HepG2 (cell line): ENCODE measurements around the gene MBLAC1. TPM values are rescaled to one million over a fixed set of nuclear protein-coding genes. Genes with fewer than 3 reads are reported as not detected.
A peak's percentile ranks its signal among the peaks of the same experiment; 100 is the strongest.

Experiments
- ATF1 ChIP-seq: IDR thresholded peaks from 2 replicates; pipeline ENCODE4 v1.6.1; 2016; ENCODE audit warnings: mild to moderate bottlenecking, control low read depth
- DRAP1 ChIP-seq: IDR thresholded peaks from 2 replicates; pipeline ENCODE4 v1.6.1; 2016; ENCODE audit warnings: missing genetic modification reagents, missing compliant biosample characterization
- ELF1 ChIP-seq: sonication (generic); formaldehyde crosslinking; IDR thresholded peaks from 2 replicates; pipeline ENCODE4 v1.4.0; 2020; ENCODE audit warnings: missing genetic modification reagents
- GPN1 ChIP-seq: sonication (generic); formaldehyde crosslinking; IDR thresholded peaks from 2 replicates; pipeline ENCODE4 v1.5.1; 2020; ENCODE audit warnings: missing genetic modification reagents, borderline replicate concordance
- HOXA5 ChIP-seq: sonication (generic); formaldehyde crosslinking; IDR thresholded peaks from 2 replicates; pipeline ENCODE4 v1.4.0; 2020; ENCODE audit warnings: missing genetic modification reagents
- JUN ChIP-seq: sonication (generic); formaldehyde crosslinking; IDR thresholded peaks from 2 replicates; pipeline ENCODE4 v1.4.0; 2020; ENCODE audit warnings: mild to moderate bottlenecking, missing genetic modification reagents
- LRRFIP1 ChIP-seq: sonication (generic); formaldehyde crosslinking; conservative IDR thresholded peaks from 2 replicates; pipeline ENCODE4 v1.4.0; 2020; ENCODE audit warnings: missing genetic modification reagents
- MED8 ChIP-seq: sonication (generic); formaldehyde crosslinking; IDR thresholded peaks from 2 replicates; pipeline ENCODE4 v1.8.1; 2023; ENCODE audit warnings: mild to moderate bottlenecking, missing genetic modification reagents; ENCODE audit not compliant: insufficient replicate concordance
- NFATC3 ChIP-seq: sonication (generic); formaldehyde crosslinking; IDR thresholded peaks from 2 replicates; pipeline ENCODE4 v1.5.1; 2020; ENCODE audit warnings: mild to moderate bottlenecking, missing genetic modification reagents
- NRL ChIP-seq: sonication (generic); formaldehyde crosslinking; IDR thresholded peaks from 2 replicates; pipeline ENCODE4 v1.5.0; 2020; ENCODE audit warnings: missing genetic modification reagents, mild to moderate bottlenecking, moderate library complexity, borderline replicate concordance
- PLRG1 ChIP-seq: fragments of 450-650 bp; conservative IDR thresholded peaks from 2 replicates; pipeline ENCODE4 v1.6.1; 2016
- POGZ ChIP-seq: sonication (generic); formaldehyde crosslinking; IDR thresholded peaks from 2 replicates; pipeline ENCODE4 v1.4.0; 2020; ENCODE audit warnings: mild to moderate bottlenecking, missing genetic modification reagents
- REL ChIP-seq: sonication (generic); formaldehyde crosslinking; conservative IDR thresholded peaks from 2 replicates; pipeline ENCODE4 v1.8.0; 2022; ENCODE audit warnings: mild to moderate bottlenecking, missing genetic modification reagents, moderate library complexity
- RELA ChIP-seq: sonication (generic); formaldehyde crosslinking; IDR thresholded peaks from 2 replicates; pipeline ENCODE4 v1.4.0; 2020; ENCODE audit warnings: missing genetic modification reagents
- SYNCRIP ChIP-seq: fragments of 200-400 bp; formaldehyde crosslinking; IDR thresholded peaks from 2 replicates; pipeline ENCODE4 v1.6.1; 2018; ENCODE audit warnings: mild to moderate bottlenecking, low read depth, low read length; ENCODE audit not compliant: insufficient read depth
- TMF1 ChIP-seq: sonication (generic); formaldehyde crosslinking; IDR thresholded peaks from 2 replicates; pipeline ENCODE4 v1.8.1; 2022; ENCODE audit warnings: low read depth, missing genetic modification reagents
- ZHX1 ChIP-seq: sonication (generic); formaldehyde crosslinking; IDR thresholded peaks from 2 replicates; pipeline ENCODE4 v1.8.1; 2022; ENCODE audit warnings: low read depth, mild to moderate bottlenecking, missing genetic modification reagents
- ZMYM3 ChIP-seq: sonication (generic); formaldehyde crosslinking; IDR thresholded peaks from 2 replicates; pipeline ENCODE4 v1.5.1; 2020; ENCODE audit warnings: mild to moderate bottlenecking, missing genetic modification reagents
- ZNF331 ChIP-seq: sonication (generic); formaldehyde crosslinking; IDR thresholded peaks from 2 replicates; pipeline ENCODE4 v1.4.0; 2020; ENCODE audit warnings: missing genetic modification reagents
- ZNF567 ChIP-seq: sonication (generic); formaldehyde crosslinking; IDR thresholded peaks from 2 replicates; pipeline ENCODE4 v1.8.1; 2023; ENCODE audit warnings: mild to moderate bottlenecking, missing genetic modification reagents, borderline replicate concordance
- ZNF678 ChIP-seq: sonication (generic); formaldehyde crosslinking; IDR thresholded peaks from 2 replicates; pipeline ENCODE4 v1.4.0; 2020; ENCODE audit warnings: mild to moderate bottlenecking, missing genetic modification reagents
- ZNF740 ChIP-seq: sonication (generic); formaldehyde crosslinking; IDR thresholded peaks from 2 replicates; pipeline ENCODE4 v1.4.0; 2020; ENCODE audit warnings: missing genetic modification reagents
- ZNF777 ChIP-seq: sonication (generic); formaldehyde crosslinking; IDR thresholded peaks from 2 replicates; pipeline ENCODE4 v1.4.0; 2020; ENCODE audit warnings: missing genetic modification reagents
- ZNF788 ChIP-seq: sonication (generic); formaldehyde crosslinking; IDR thresholded peaks from 2 replicates; pipeline ENCODE4 v1.5.0; 2020; ENCODE audit warnings: mild to moderate bottlenecking, missing genetic modification reagents, borderline replicate concordance
- polyA plus RNA-seq, 8 experiments: library from polyadenylated mRNA; depleted of rRNA in 3 of 8; stranded (reverse) in 7 of 8; unstranded in 1 of 8; fragments of >200 nt; fragmentation: Illumina TruSeq in 4 of 8; extraction: Trizol in 4 of 8; gene quantifications; 2 replicates each; pipeline versions ENCODE4 v1.2.1 to v1.2.3, GENCODE V29; 2011 to 2016; ENCODE audit warnings: low read depth in 4 of 8, missing spikeins in 1 of 8, mixed read lengths in 1 of 8; ENCODE audit not compliant: insufficient read depth in 1 of 8
- total RNA-seq, 5 experiments: library from RNA; depleted of rRNA; stranded (reverse); fragments of >200 nt; fragmentation: Illumina TruSeq; extraction: Trizol; gene quantifications; 2 replicates each; pipeline ENCODE4 v1.2.3, GENCODE V29; 2016; ENCODE audit warnings: low read depth in 1 of 5

Gene MBLAC1
- total and polyA plus RNA-seq, 2 of the 13 experiments (the other 11 are each of a cell fraction or from before 2014, with no cell fraction given): 0.79 to 2.1 TPM

- TF ChIP-seq ELF1 (CRISPR knock-in tag): no peak
- TF ChIP-seq POGZ (CRISPR knock-in tag): 0 out of 2 replicates have a peak, but pooled peaks have one; percentile 16
- no peak for TF ChIP-seq GPN1 (CRISPR knock-in tag)
- no peak; the same call in 1 of the 2 replicates for TF ChIP-seq ZMYM3 (CRISPR knock-in tag)
- TF ChIP-seq ZNF777 (CRISPR knock-in tag): peak; percentile 75
- TF ChIP-seq ZNF788 (CRISPR knock-in tag): no peak
- no peak for TF ChIP-seq REL
- TF ChIP-seq ZNF740: peak; percentile 65; the same call in 1 of the 2 replicates
- TF ChIP-seq RELA (CRISPR knock-in tag): no peak
- TF ChIP-seq NFATC3 (CRISPR knock-in tag): no peak
- no peak for TF ChIP-seq ZNF331
- TF ChIP-seq ZNF678 (CRISPR knock-in tag): no peak
- TF ChIP-seq MED8 (CRISPR knock-in tag): no peak
- no peak for TF ChIP-seq NRL (CRISPR knock-in tag)
- TF ChIP-seq LRRFIP1 (CRISPR knock-in tag): no peak
- TF ChIP-seq ZNF567 (CRISPR knock-in tag): no peak
- no peak for TF ChIP-seq PLRG1
- no peak for TF ChIP-seq JUN
- no peak for TF ChIP-seq DRAP1
- TF ChIP-seq HOXA5: no peak
- TF ChIP-seq TMF1 (CRISPR knock-in tag): no peak
- no peak for TF ChIP-seq ATF1 (CRISPR knock-in tag)
- no peak for TF ChIP-seq SYNCRIP
- TF ChIP-seq ZHX1 (CRISPR knock-in tag): no peak
Measured at GRCh38 chr7:100119970-100120732, 6.6 kb upstream of the MBLAC1 start (continued).
